HT1080 (cell line): ENCODE results near the gene TMLHE. TPM values are rescaled to one million over a fixed set of nuclear protein-coding genes. Genes with fewer than 3 reads are reported as not detected.
"Not testable (repeated sequence)": the region's sequence is repeated elsewhere in the genome, so short reads cannot be mapped to it uniquely, and the experiment has no call there.

Experiments
- DNase-seq: peaks from one replicate; pipeline ENCODE4 v3.0.0-alpha.2; 2015; ENCODE audit warnings: low read depth
- small RNA-seq: library from RNA; depleted of rRNA; stranded (forward); fragments of <200 nt; gene quantifications from one replicate; pipeline ENCODE3, GENCODE V24; 2014
- total RNA-seq: library from RNA; depleted of rRNA; stranded (reverse); fragments of >200 nt; shearing (Covaris generic); gene quantifications from 2 replicates; pipeline ENCODE4 v1.2.3, GENCODE V29; 2014; rRNA removed

TMLHE gene
- total RNA-seq, 1 experiment from 2014 or later: 8.9 TPM

DNA sequence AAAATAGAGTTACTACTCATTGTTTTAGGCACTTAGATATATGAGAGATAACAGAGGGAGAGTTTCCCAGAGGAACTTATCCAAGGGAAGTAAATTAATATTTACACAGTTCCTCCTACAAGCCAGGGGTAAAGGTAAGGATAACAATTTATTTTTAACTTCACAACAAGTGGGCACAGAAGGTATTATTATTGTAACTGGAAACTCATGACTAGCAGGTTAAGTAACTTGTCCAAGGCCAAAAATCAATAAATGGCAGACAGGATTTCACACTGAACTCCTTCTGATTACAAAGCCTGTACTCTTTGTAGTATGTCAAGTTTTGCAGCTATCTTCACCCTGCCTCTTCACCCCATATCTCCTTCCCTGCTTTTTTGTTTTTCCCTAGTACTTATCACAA lies 107.5 kb downstream of the TMLHE start:
- no peak for DNase-seq

DNA sequence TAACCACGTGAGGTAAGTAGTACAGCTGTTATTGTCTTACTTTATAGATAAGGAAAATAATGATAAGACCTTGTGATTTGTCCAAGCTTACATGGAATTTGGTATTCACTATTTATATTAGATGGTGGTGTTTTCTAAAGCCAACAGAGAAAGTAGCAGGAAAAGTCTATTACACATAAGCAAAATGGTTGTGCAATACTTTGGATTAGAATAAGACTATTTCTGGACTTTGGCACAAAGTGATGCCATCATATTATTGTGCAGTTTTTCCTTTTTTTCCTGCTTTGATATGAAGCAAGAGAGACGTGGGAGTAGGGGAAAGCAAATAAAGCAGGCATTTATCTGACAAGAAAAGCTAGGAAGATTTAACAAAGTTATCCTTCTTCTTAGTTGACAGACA lies 117.6 kb downstream of the TMLHE start:
- not testable (repeated sequence) for DNase-seq

DNA sequence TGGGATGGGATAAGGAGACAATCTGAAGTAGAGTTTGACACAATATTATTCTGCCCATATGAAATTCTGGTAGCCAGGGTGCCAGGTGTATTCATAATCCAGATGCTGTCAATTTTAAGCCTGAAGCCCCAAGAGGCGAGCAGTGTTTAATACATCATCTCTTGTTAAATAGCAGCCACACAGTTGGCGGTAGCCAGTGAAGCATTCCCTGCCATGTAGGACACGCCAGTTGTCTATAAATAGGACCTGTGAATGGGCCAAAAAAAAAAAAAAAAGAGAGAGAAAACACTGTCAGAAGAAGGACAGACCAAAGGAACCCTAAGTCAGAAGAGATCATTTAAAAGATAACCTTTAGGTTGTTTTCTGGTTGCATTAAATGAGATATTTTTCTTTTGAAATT lies 121.3 kb downstream of the TMLHE start:
- DNase-seq: not testable (repeated sequence)

DNA sequence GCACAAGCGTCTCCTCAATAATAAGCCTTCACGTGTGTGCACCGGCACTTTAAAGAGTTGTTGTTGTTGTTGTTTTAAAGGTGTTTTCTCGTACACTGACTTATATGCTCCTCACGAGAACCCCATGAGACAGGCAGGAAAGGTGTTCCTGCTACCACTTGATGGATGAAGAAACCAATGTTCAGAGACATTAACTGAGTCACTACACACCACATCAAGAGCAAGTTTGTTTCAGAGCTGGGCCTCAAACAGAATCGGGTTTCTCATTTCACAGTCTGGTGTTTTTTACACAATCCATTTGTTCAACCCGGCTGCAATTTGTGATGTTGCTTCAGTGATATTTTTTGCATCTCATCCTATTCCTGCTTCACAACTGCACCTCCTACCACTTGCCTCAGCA lies 135.6 kb downstream of the TMLHE start:
- not testable (repeated sequence) for DNase-seq

- DNase-seq: not testable (repeated sequence)
Measured at GRCh38 chrX:155466269-155466938, 146.3 kb downstream of the TMLHE start.

DNA sequence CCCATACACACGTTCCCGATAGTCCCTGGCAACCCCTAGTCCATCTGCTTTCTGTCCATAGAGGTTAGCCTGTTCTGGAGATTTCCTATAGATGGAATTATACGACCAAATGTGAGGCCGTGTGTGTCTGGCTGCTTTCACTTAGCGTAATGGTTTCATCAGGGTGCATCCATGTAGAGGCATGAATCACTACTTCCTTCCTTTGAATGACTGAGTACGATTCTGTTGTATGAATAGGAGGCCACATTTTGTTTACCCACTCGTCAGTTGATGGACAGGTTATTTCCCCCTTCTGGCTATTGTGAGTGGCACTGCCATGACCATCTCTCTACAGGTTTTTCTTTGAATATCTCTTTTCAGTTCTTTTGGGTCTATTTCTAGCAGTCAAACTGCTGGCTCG lies 152.3 kb downstream of the TMLHE start:
- not testable (repeated sequence) for DNase-seq

DNA sequence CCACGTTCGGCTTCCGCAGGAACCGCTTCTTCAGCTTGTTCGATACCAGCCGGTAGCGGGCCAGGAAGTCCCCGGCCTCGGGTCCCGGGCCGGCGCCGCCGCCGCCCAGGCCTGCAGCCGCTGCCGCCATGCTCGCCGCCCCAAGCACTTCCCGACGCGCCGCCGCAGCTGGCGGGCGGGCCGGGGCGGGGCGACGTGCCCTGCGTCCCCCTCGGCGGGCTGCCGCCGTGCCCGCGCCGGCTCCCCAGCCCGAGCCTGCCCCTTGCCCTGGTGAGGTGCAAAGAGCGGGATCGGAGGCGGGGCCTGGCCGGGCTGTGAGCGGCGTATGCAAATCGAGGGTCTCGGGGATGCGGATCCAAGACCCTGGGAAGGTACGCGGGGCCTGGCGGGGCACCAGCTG lies 154.3 kb downstream of the TMLHE start, which contains the start of gene F8A3:
Gene F8A3 (minus strand): TSS at position 150 of the 400 bp plus-strand sequence. CDS start 20 bp downstream, at position 130.
- not testable (repeated sequence) for DNase-seq

DNA sequence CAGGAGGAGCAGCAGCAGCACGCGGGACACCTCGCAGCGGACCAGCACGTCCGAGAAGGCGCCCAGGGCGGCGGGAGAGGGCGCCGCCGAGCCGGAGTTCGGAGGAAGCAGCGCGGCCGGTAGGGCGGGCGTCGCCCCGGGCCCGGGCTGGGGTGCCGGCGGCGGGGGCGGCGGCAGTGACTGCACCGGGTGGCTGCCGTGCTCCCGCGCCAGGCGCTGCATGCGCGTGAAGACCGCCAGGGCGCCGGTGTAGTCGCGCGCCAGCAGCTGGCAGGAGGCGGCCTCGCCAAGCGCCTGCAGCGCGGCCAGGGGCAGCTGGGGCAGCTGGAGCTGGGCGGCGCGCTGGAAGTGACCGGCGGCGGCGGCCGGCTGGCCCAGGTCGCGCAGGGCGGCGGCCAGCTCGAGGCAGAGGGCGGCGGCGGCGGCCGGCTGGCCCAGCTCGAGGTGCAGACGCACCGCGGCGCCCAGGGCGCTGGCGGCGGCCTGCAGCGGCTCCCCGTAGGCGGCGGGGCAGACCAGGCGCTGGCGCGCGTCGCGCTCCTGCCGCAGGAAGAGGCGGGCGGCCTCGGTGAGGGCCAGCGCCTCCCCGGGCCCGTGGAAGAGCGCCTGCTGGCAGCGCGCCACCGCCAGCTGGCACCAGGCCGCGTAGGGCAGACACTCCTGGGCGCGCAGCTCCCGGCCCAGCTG lies 154.8 kb downstream of the TMLHE start:
- not testable (repeated sequence) for DNase-seq

DNA sequence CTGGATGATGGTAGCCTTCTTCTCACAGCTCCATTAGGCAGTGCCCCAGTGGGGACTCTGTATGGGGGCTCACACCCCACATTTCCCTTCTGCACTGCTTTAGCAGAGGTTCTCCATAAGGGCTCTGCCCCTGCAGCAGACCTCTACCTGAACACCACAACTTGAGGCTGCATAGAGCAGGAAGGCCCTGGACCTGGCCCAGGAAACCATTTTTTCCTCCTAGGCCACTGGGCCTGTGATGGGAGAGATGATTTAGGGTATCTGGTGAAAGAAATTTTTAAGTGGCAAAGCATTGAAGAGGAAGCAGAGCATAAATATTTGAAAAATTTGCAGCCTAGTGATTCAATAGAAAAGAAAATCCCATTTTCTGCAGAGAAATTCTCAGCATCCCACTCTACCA lies 171.7 kb downstream of the TMLHE start:
- no peak for DNase-seq

Small RNAs within 50 kb of the gene (small RNA-seq; reads per million reads assigned to genes)
- not detected for gene MIR1184-3

Other genes with a start within 250 kb of the TMLHE start
- not detected in 2 replicates for gene F8A2, start 230.9 kb downstream of the TMLHE start, total RNA-seq
- gene F8A3, start 154.3 kb downstream of the TMLHE start, total RNA-seq: 0.06 and 1.6 TPM in 2 replicates
- gene SPRY3, start 366 bp downstream of the TMLHE start, total RNA-seq: 0.07 and 0.13 TPM in 2 replicates